Right renal pelvis (tissue), 4 donors: ENCODE data around the gene FGG. TPM values are rescaled to one million over a fixed set of nuclear protein-coding genes. Genes with fewer than 3 reads are reported as not detected.
A peak's percentile ranks its signal among the peaks of the same experiment; 100 is the strongest.

ENCODE experiments used
- DNase-seq, 4 donors: peaks; one replicate each; pipeline ENCODE4 v3.0.0-alpha.2; 2013; ENCODE audit warnings: low read depth in 4 of 4, low spot score in 3 of 4, missing footprints in 1 of 4
- polyA plus RNA-seq, 4 donors: library from polyadenylated mRNA; unstranded; fragments of 120-200 nt; gene quantifications; one replicate each; pipeline ENCODE4 v1.2.1, GENCODE V29; 2013; ENCODE audit not compliant: insufficient read length in 4 of 4

FGG gene
- polyA plus RNA-seq, 4 donors = 1.1 TPM; not detected in 3

GRCh38 chr4:154559494-154560418 is 52.7 kb downstream of the FGG start:
- peak in 3 of 4 donors; percentile 12 to 29 (median 21) for DNase-seq

- DNase-seq = no peak
These were observed 53.3 kb downstream of the FGG start for GRCh38 chr4:154559141-154559493.

Other genes starting within 250 kb of the FGG start
- gene DCHS2, start 120.9 kb downstream of the FGG start, polyA plus RNA-seq = 1 to 10 TPM; 4.8 to 8.1 (median 5.7) TPM
- gene PLRG1, start 62.3 kb downstream of the FGG start, polyA plus RNA-seq = 100 to 1,000 TPM; 106 to 120 (median 117) TPM
- gene FGB, start 49.6 kb downstream of the FGG start, polyA plus RNA-seq = 100 to 1,000 TPM in 2 of 4 donors, 1 to 10 TPM in 2; 5.0 to 142 (median 74.5) TPM
- 1 to 10 TPM in 1 of 4 donors, under 1 TPM in 3; 0.06 to 1.7 (median 0.39) TPM for gene FGA, start 21.9 kb downstream of the FGG start, polyA plus RNA-seq
- 1 to 10 TPM in 2 of 4 donors, under 1 TPM in 2; 0.68 to 1.8 (median 0.90) TPM for gene LRAT, start 131.3 kb upstream of the FGG start, polyA plus RNA-seq
- gene RBM46, start 168.6 kb upstream of the FGG start, polyA plus RNA-seq = under 1 TPM; 0.03 to 0.06 (median 0.05) TPM